NK-92 (cell line): ENCODE results near the gene OGDHL.
"Not testable (repeated sequence)": the region's sequence is repeated elsewhere in the genome, so short reads cannot be mapped to it uniquely, and the experiment has no call there.

Experiments used
- DNase-seq: peaks from one replicate; lab custom pipeline; 2025; ENCODE audit not compliant: unreplicated experiment; lab: John Stamatoyannopoulos, UW

The OGDHL gene

DNA sequence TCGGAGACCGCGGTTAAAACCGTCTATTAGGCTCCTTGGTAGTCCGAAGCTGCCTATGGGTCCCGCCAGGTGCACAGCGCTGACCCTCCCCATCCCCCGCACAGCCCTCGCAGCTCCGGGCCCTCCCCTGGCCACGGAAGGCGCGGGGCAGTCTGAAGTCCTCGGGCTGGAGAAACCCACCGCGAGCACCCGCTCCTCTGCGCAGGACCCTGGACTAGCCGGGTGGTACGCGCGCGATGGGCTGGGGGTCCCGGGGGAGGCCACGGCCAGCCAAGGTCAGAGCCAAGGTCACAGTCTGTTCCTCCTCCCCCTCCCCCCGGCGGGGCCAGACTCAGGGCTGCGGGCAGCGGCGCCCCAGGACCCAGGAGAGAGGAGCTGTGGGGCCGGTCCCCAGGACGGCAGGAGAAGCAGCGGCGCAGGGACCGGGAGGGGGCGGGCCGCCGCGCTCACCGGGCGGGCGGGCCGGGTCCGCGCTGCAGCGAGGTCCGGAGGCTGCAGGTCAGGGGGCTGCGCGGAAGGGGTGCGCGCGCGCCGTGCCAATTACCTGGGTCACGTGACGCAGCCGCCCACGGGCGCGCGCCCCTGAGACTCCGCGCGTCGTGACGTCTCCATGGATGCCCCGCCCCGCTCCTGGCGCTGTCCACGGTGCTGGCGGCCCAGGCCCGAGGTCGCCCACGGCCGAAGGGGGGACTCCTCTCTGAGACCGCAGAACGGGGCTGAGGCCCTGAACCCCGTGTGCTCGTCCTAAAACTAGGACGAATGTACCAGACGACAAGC, at the start of gene OGDHL:
TSS of gene OGDHL (minus strand) at position 535 of the 777 bp plus-strand sequence. CDS start 3,731 bp downstream, outside the sequence.
- no peak for DNase-seq

DNA sequence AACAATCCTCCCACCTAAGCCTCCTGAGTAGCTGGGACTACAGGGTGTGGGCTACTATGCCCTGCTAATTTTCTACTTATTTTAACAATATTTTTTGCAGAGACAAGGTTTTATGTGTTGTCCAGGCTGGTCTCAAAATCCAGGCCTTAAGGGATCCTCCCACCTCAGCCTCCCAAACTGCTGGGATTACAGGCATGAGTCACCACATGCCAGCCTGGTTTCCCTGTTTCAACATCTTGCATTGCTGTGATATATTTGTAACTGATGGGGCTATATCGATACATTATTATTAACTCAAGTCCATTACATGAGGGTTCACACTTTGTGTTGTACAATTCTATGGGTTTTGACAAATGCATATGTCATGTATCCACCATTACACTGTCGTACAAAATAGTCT, 41.9 kb upstream of the OGDHL start:
- no peak for DNase-seq

DNA sequence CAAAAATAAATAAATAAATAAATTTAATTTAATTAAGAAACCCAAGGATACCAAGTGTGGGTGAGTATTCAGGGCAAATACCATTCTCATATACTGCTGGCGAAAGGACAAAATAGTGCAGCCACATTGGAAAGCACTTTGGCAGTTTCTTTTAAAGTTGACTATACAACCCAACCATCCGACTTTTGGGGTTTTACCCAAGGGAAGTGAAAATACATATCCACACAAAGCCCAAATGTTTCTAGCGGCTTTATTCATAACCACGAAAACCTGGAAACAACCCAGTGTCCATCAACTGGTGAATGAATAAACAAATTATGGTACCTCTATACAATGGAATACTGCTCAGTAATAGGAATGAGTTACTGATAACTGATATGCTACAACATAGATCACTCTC, 36.2 kb upstream of the OGDHL start:
- no peak for DNase-seq

- no peak for DNase-seq
These were observed 29.0 kb upstream of the OGDHL start for GRCh38 chr10:49791100-49791499.

DNA sequence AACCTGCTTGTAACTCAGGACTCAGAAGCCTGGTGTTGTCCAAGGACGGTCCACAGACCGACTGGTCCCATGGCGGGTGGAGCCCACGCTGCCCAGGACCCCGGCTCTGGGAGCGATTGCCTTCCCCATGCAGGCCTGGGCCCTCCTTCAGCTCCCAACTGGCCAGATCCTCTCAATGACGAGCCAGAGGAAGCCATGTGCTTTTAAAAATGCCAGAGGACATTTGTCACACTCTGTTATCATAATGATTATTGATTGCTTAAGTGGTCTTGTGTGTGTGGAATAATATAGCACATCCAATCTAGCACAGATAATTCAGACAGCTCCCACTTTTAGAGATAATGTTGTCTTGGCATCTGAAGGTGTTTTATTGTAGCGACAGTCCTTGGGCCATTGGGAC, 22.6 kb upstream of the OGDHL start:
- no peak for DNase-seq

DNA sequence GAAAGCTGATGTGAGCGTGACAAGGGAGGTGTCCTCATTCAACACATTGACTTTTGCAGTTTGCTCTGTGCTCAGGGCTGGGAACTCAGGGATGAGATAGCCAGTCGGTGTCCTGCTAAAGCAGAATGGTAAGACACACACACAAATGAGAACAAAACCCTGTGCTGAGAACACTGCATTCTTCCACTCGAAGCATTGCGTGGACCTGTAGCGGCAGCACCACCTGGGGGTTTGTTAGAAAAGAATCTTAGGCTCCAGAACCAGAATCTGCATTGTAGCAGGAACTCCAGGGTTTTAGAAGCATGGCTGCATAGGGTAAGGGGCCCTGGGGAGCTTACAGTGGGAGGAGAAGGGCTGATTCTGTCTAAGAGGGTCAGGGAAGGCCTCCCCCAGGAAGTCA, 21.5 kb upstream of the OGDHL start:
- no peak for DNase-seq

- no peak for DNase-seq
These were observed 19.1 kb upstream of the OGDHL start for GRCh38 chr10:49781247-49781646.

DNA sequence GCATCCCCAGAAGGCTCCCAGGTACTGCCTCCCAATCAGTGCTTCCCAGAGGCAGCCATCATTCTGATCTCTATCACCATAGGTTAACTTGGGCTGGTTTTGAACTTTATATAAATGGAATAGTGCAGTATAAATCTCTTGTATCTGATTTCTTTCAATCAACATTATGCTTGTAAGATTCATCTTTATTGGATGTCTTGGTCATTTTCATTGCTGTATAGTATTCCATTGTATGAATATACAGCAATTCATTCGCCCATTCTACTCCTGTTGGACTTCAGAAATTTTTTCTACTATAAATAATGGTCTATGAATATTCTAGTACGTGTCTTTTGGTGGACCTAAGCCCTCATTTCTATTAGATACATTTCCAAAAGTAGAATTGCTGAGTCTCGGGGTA, 16.1 kb upstream of the OGDHL start:
- no peak for DNase-seq

GRCh38 chr10:49776851-49777250, 14.7 kb upstream of the OGDHL start:
- no peak for DNase-seq

GRCh38 chr10:49775014-49775413, 12.9 kb upstream of the OGDHL start:
- DNase-seq, result no peak

DNA sequence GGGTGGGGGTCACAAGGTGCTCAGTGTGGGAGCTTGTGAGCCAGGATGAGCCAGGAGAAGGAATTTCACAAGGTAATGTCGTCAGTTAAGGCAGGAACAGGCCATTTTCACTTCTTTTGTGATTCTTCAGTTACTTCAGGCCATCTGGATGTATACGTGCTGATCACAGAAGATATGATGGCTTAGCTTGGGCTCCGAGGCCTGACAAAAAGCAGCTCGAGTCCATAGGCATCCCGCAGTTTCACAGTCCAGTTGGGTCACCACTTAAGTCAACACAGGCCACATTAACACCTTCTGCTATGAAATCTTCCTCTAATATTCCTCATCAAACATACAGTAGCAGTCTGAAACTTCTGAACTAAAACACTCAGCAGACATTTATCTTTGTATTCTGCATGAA, 10.8 kb upstream of the OGDHL start:
- DNase-seq, result not testable (repeated sequence)

DNA sequence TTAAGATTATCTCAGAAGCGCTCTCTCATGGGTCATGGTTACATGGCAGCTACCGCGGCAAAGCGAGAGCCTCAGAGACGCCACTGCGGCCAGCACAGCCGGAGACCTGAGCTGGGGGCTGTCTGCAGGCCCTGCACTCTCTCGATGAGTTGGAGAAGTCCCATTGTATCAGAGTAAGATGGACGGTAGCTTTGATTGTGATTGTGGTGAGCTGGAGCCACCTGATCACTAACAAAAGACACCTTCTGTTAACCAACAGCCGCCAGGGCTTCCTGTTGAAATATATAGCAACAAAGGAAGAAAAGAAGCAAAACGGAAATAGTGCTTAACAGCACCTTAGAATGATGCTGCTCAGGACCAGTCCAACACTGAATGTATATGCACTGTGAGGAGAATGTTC, 8.9 kb upstream of the OGDHL start:
- not testable (repeated sequence) for DNase-seq

GRCh38 chr10:49769692-49770091, 7.6 kb upstream of the OGDHL start:
- DNase-seq, result no peak

- DNase-seq, result no peak
These were observed 6.6 kb upstream of the OGDHL start for GRCh38 chr10:49768731-49769130.

GRCh38 chr10:49768329-49768728, 6.2 kb upstream of the OGDHL start:
- no peak for DNase-seq

GRCh38 chr10:49767752-49768151, 5.6 kb upstream of the OGDHL start:
- DNase-seq, result no peak

- no peak for DNase-seq
These were observed 4.4 kb upstream of the OGDHL start for GRCh38 chr10:49766484-49766883.

DNA sequence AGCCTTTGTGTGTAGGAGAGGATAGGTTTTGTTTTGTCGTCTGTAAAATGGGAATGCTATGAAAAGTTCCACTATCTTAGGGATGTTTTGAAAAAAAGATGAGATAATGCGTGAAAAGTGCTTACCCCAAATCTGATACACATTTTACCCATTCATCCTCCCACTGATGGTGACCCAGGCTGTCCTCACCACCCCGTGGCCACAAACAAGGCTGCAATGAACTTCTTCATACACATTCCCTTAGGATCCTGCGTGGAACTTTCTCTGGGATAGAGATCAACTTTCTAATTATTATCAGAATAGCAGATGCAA, 399 bp upstream of the OGDHL start:
- DNase-seq, result no peak

DNA sequence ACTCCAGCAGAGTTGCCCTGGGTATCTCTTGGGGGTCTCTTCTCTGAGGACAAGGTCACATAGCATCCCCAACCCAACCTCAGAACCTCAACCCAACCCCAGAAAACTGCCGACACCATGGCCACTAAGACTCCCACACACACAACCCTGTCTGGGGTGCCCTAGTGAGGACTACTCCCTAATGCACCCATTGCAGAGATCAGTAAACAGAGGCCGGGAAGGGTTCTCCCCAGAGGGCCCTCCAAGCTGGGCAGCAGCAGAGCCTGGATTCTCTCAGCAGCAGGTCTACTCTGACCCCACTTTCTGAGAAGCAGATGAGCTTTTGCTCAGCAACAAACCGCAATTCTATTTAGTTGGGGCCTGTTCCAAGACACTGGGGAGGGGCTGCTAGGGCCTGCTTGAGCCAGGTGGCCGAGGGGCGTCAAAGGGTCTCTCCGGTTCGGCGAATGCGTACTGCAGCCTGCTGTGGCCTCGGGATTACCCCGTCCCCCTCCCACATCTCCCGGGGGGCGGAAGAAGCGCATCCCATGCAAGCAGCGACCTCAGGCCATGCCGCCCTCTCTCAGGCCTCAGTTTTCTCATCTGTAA, 828 bp downstream of the OGDHL start:
- no peak for DNase-seq

- DNase-seq, result no peak
These were observed 1.3 kb downstream of the OGDHL start for GRCh38 chr10:49760789-49761188.

DNA sequence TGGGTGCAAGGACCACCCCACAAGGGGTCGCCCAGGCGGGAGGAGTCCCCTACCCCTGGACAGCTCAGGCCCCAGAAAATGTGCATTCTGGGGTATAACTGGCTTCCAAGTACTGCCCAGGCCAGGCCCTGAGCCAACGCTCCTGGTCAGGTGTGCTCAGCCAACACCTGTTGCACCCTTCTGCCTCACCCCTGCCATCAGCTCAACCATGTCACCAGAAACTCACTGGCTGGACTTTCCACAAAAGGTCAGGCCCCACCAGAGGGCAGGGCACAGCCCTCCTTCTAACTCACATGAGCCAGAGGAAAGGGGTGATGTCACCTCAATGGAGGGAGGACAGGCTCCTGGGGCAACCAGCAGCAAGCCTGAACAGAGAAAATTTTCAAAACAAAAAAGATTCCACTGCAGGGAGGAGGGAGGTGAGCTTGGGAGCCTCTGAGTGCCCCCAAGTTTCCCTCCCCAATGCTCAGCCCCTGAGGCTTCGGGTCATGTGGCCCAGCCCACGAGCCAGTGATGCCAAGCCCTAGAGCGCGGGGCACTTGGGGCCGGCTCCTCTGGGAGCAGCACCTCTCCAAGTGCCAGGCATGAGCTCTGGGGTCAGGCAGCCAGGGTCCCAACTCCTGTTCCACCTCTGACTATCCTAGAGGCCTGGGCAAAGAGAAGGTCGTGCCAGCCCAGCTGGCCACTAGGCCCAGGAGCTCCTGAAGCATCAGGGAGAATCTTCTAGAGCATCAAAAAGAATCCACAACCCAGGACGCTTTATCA, 2.2 kb downstream of the OGDHL start:
- no peak for DNase-seq

DNA sequence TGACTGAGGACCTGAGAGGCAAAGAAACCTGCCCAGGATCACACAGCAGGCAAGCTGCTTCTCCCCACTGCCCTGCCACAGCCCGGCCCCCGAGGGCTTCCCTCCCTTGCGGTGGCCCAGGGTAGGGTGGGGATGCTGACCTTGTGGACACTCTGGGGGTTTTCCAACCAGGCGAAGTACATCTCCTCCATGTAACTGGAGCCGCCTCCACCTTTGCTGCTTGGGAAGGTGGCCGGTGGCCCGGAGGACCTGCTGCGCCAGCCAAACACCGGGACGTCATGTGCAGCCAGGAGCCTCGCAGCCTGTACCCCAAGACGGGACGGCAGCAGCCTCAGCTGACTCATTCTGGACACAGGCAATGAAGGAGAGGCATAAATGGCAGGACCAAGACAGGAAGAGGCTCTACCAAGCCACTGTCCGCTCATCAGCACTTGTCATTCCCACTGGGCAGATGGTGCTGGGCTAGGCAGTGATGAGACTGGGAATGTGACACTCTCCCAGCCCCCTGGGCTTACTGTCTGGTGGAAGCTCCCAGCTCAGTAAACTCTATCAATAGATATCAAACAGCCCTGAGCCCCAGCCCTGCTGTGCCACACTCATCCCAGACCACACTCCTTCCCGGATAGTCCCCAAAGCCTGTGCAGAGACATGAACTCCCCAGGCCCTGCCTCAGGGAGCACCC, 3.7 kb downstream of the OGDHL start:
- DNase-seq, result no peak
